B cell (primary cell): ENCODE results near the gene ESYT1. TPM values are rescaled to one million over a fixed set of nuclear protein-coding genes. Genes with fewer than 3 reads are reported as not detected.

Experiments
- ATAC-seq: fragments of 200-7000 bp; cut with Tn5 transposase; one replicate; pipeline ENCODE4 v1.10.0; 2021; ENCODE audit warnings: low read depth, mild to moderate bottlenecking, moderate number of reproducible peaks, moderate library complexity
- CTCF ChIA-PET: fragments of 350-600 bp; sonication (Branson Sonifier 250); formaldehyde crosslinking; loops from one replicate; lab custom pipeline; 2021; ENCODE audit warnings: antibody characterized with exemption, inconsistent platforms; lab: Charles Lee
- POLR2A ChIA-PET: fragments of 350-600 bp; sonication (Branson Sonifier 250); formaldehyde crosslinking; loops from one replicate; lab custom pipeline; 2021; ENCODE audit warnings: antibody characterized with exemption; lab: Charles Lee
- DNase-seq: peaks from one replicate; pipeline ENCODE4 v3.0.0; 2013
- H2AFZ ChIP-seq: 2 replicates; pipeline ENCODE4 v1.6.1; 2012; ENCODE audit warnings: mild to moderate bottlenecking, low read depth, low read length; ENCODE audit not compliant: insufficient read depth, poor library complexity, severe bottlenecking
- H3K27ac ChIP-seq, 2 donors: 1 replicate in 1 of 2; 2 replicates in 1 of 2; pipeline ENCODE4 v1.5.1; 2012 to 2013; ENCODE audit warnings: low read length in 2 of 2, mild to moderate bottlenecking in 2 of 2, moderate library complexity in 1 of 2
- H3K27me3 ChIP-seq, 4 experiments: fragments of 200-600 bp in 1 of 4; sonication (generic) in 1 of 4; replicated peaks in 1 of 4; 1 replicate in 2 of 4; 2 replicates in 2 of 4; pipeline versions ENCODE4 v1.6.1 to v1.7.0; 2013 to 2016; ENCODE audit warnings: low read length in 3 of 4, mild to moderate bottlenecking in 2 of 4, mixed read lengths in 1 of 4, moderate library complexity in 1 of 4; ENCODE audit not compliant: insufficient read depth in 4 of 4, control insufficient read depth in 3 of 4; ENCODE audit errors: control extremely low read depth in 1 of 4
- H3K36me3 ChIP-seq, 2 experiments: replicated peaks in 1 of 2; 1 replicate in 1 of 2; 2 replicates in 1 of 2; pipeline versions ENCODE4 v1.6.1 to v1.7.1; 2013; ENCODE audit warnings: low read length in 1 of 2; ENCODE audit not compliant: insufficient read depth in 2 of 2, control insufficient read depth in 1 of 2; ENCODE audit errors: control extremely low read depth in 1 of 2, extremely low read depth in 1 of 2
- H3K4me1 ChIP-seq, 2 donors: fragments of 200-600 bp in 1 of 2; sonication (generic) in 1 of 2; 1 replicate in 1 of 2; 2 replicates in 1 of 2; pipeline versions ENCODE4 v1.5.1 to v1.6.1; 2013 to 2017; ENCODE audit warnings: low read length in 2 of 2; ENCODE audit not compliant: control insufficient read depth in 2 of 2, insufficient read depth in 2 of 2
- H3K4me2 ChIP-seq: replicated peaks from 2 replicates; pipeline ENCODE3; 2012; ENCODE audit warnings: mild to moderate bottlenecking, low read depth, low read length; ENCODE audit not compliant: poor library complexity, severe bottlenecking
- H3K4me3 ChIP-seq, 5 experiments: fragments of 200-600 bp in 1 of 5; sonication (generic) in 1 of 5; 1 replicate in 3 of 5; 2 replicates in 2 of 5; pipeline versions ENCODE4 v1.5.1 to v1.7.0; 2011 to 2016; ENCODE audit warnings: low read length in 4 of 5, mild to moderate bottlenecking in 4 of 5, low read depth in 2 of 5, control low read depth in 1 of 5, moderate library complexity in 1 of 5; ENCODE audit not compliant: insufficient read depth in 1 of 5; ENCODE audit errors: control extremely low read depth in 1 of 5, extremely low read depth in 1 of 5
- H3K79me2 ChIP-seq: fragments of 200-600 bp; sonication (generic); one replicate; pipeline ENCODE4 v1.6.0; 2016; ENCODE audit warnings: low read length; ENCODE audit not compliant: control insufficient read depth, insufficient read depth
- H3K9ac ChIP-seq: fragments of 200-600 bp; sonication (generic); 2 replicates; pipeline ENCODE4 v1.6.1; 2017; ENCODE audit warnings: mild to moderate bottlenecking, low read length, moderate library complexity
- H3K9me3 ChIP-seq, 3 donors: one replicate each; pipeline versions ENCODE4 v1.6.1 to v1.7.1; 2013; ENCODE audit warnings: low read length in 2 of 3; ENCODE audit not compliant: control insufficient read depth in 2 of 3, insufficient read depth in 1 of 3; ENCODE audit errors: control extremely low read depth in 1 of 3
- H4K20me1 ChIP-seq: 2 replicates; pipeline ENCODE4 v1.6.0; 2012; ENCODE audit warnings: mild to moderate bottlenecking, low read length; ENCODE audit not compliant: insufficient read depth, control insufficient read depth, poor library complexity, severe bottlenecking
- H3K27ac Mint-ChIP-seq: one replicate; pipeline ENCODE4 v1.8.0; 2021; ENCODE audit warnings: mixed read lengths
- H3K27me3 Mint-ChIP-seq: one replicate; pipeline ENCODE4 v1.8.0; 2021; ENCODE audit warnings: mixed read lengths
- H3K4me1 Mint-ChIP-seq: one replicate; pipeline ENCODE4 v1.8.0; 2021; ENCODE audit warnings: mixed read lengths
- H3K4me3 Mint-ChIP-seq: one replicate; pipeline ENCODE4 v1.8.0; 2021; ENCODE audit warnings: mixed read lengths
- H3K9me3 Mint-ChIP-seq: one replicate; pipeline ENCODE4 v1.8.0; 2022; ENCODE audit warnings: mixed read lengths; ENCODE audit not compliant: insufficient read depth
- CTCF ChIP-seq: fragments of 200-600 bp; IDR thresholded peaks from one replicate; pipeline ENCODE4 v1.8.0; 2022; ENCODE audit warnings: antibody characterized with exemption, mild to moderate bottlenecking
- EZH2 ChIP-seq: IDR thresholded peaks from 2 replicates; pipeline ENCODE4 v1.6.1; 2012; ENCODE audit warnings: borderline replicate concordance, low read depth, mild to moderate bottlenecking, moderate library complexity, low read length; ENCODE audit not compliant: insufficient read depth, poor library complexity, severe bottlenecking
- WGBS: methylation state at CpG from one replicate; pipeline ENCODE4 v1.1.5; 2013; ENCODE audit warnings: missing lambda C conversion rate; ENCODE audit not compliant: insufficient coverage; 5-methylcytosine and 5-hydroxymethylcytosine counted together
- intact Hi-C: fragments of 100-400 bp; cut with micrococcal nuclease; formaldehyde crosslinking; loops from one replicate; pipeline ENCODE4 v1.10.0; 2022
- polyA plus RNA-seq: library from polyadenylated mRNA; depleted of rRNA; stranded (reverse); fragments of >200 nt; gene quantifications from 2 replicates; pipeline ENCODE4 v1.2.3, GENCODE V29; 2012
- total RNA-seq, 2 donors: library from RNA; stranded (reverse); fragments of 120-200 nt in 1 of 2; gene quantifications; 1 replicate in 1 of 2; 2 replicates in 1 of 2; pipeline versions ENCODE4 v1.2.3 to v1.2.4, GENCODE V29; 2013 to 2022

Gene ESYT1
- total and polyA plus RNA-seq, 2 donors (not counting 1 experiment from before 2014, with no cell fraction given), result 154 to 162 TPM

GRCh38 chr12:56186957-56187356 is 58.9 kb downstream of the ESYT1 start:
- WGBS, result no CpG with 5 or more reads among the region's 2 CpGs
- no peaks in the 10 kb centered on the region for H3K27me3 Mint-ChIP-seq
- no peaks in the 10 kb centered on the region for H3K27me3 ChIP-seq
- H3K4me3 ChIP-seq, result no peak overlapping the region
- H3K36me3 ChIP-seq, result peaks cover 4 to 38% of the 10 kb centered on the region in 2 experiments
- H3K4me1 Mint-ChIP-seq, result peaks cover 38% of the 10 kb centered on the region
- ChIA-PET POLR2A (interaction anchor here (0.9 kb wide), 1 partner anchor 69 kb away, joined by 4 read pairs; the partner anchor contains the start of gene ZC3H10), CTCF (interaction anchor here (1.1 to 6.7 kb wide), 4 partner anchors 25 to 448 kb away, joined by 3 to 247 read pairs (median 14); partner anchors contain the start of genes ESYT1, RPL41 and ZC3H10)
- no peak overlapping the region for H3K27ac ChIP-seq
- TF ChIP-seq CTCF (no peak), EZH2 (no peak)
- H3K4me3 Mint-ChIP-seq, result peak overlapping the region; percentile 35
- intact Hi-C loops, result loop anchor here (10.0 kb wide), 1 partner anchor 142 kb away; the partner anchor contains the start of gene RPS26
- no peaks in the 10 kb centered on the region for H3K9me3 ChIP-seq
- DNase-seq (no peak), ATAC-seq (no peak)
- H3K27ac Mint-ChIP-seq, result no peak overlapping the region
- H3K9ac ChIP-seq, result no peak overlapping the region
- H3K4me1 ChIP-seq, result peaks cover 19 to 30% of the 10 kb centered on the region in 2 donors
- H2AFZ ChIP-seq, result no peak overlapping the region
- H3K79me2 ChIP-seq, result peaks cover 29% of the 10 kb centered on the region
- no peaks in the 10 kb centered on the region for H4K20me1 ChIP-seq
- H3K4me2 ChIP-seq, result peak overlapping the region; percentile 4
- H3K9me3 Mint-ChIP-seq, result no peaks in the 10 kb centered on the region

GRCh38 chr12:56188131-56188777 is 60.2 kb downstream of the ESYT1 start:
- Histone ChIP-seq H3K4me2 (peak overlapping the region; percentile 99), H3K4me3 (peak overlapping the region; percentile 61 to 89 (median 80)), H4K20me1 (no peaks in the 10 kb centered on the region), H3K27ac (peak overlapping the region; percentile 30 to 62), H3K9me3 (no peaks in the 10 kb centered on the region), H3K36me3 (peaks cover 3 to 32% of the 10 kb centered on the region in 2 experiments), H3K9ac (peak overlapping the region; percentile 92), H3K4me1 (peaks cover 19 to 34% of the 10 kb centered on the region in 2 donors), H3K79me2 (peaks cover 29% of the 10 kb centered on the region), H2AFZ (peak overlapping the region; percentile 73), H3K27me3 (no peaks in the 10 kb centered on the region)
- ATAC-seq, result no peak
- DNase-seq, result no peak
- peak overlapping the region; percentile 88 for H3K4me3 Mint-ChIP-seq
- intact Hi-C loops, result loop anchor here (10.0 kb wide), 1 partner anchor 143 kb away; the partner anchor contains the start of gene RPS26
- POLR2A ChIA-PET, result interaction anchor here (0.6 to 3.2 kb wide), 11 partner anchors 12 to 1213 kb away, joined by 3 to 35 read pairs (median 8); partner anchors contain the start of genes ESYT1, MYL6, RAB5B and RNF41
- peak overlapping the region; percentile 80 for H3K27ac Mint-ChIP-seq
- peaks cover 42% of the 10 kb centered on the region for H3K4me1 Mint-ChIP-seq
- CTCF ChIA-PET, result interaction anchor here (0.7 to 6.7 kb wide), 22 partner anchors 7 to 449 kb away, joined by 3 to 247 read pairs (median 5); partner anchors contain the start of genes ANKRD52, ESYT1, MYL6B and NABP2
- H3K27me3 Mint-ChIP-seq, result no peaks in the 10 kb centered on the region
- H3K9me3 Mint-ChIP-seq, result no peaks in the 10 kb centered on the region
- 36% methylated on average over 3 of the region's 10 CpGs for WGBS
- no peak for TF ChIP-seq CTCF
- no peak for TF ChIP-seq EZH2
